Measurements from ENCODE around the gene MYPOP. TPM values are rescaled to one million over a fixed set of nuclear protein-coding genes. Genes with fewer than 3 reads are reported as not detected.
"Not testable (repeated sequence)": the region's sequence is repeated elsewhere in the genome, so short reads cannot be mapped to it uniquely, and the experiment has no call there.

MYPOP gene
- total RNA-seq, 4 donors from 2014 or later = 1.8 to 4.3 (median 3.0) TPM

DNA sequence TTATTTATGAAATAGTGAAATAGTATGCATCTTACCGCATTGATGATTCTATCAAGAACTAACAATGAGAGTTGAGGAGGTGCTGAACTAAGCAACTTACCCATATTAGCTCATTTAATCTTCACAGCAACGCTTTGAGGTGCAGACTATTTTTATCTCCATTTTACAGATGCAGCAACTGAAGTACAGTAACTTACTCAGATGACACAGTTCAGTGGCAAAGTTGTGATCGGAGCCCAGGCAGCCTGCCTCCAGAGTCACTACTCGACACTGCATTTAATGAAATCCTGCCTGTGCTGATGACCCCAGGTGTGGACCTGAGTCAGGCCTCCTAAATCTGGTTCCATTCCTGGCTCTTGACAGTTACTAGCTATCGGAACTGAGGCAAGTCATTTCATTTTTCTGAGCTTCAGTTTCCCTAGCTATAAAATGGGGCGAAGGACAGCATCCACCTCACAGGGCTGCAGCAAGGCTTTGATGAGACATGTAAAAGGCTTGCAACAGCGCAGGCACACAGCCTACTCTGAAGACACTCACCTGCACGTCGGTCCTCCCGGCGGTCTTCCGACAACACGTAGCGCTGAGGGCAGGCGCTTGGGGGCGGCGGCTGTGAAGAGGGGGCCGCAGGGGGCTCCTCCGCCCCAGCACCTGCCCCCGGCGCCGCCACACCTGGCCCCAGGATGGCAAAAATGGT is 1.5 kb downstream of the MYPOP start:
- H3K27me3 ChIP-seq = no peaks in the 10 kb centered on the region
- DNase-seq = no peak
- no peaks in the 10 kb centered on the region for H3K9me3 ChIP-seq
- peaks cover 14 to 23% of the 10 kb centered on the region in 2 donors for H3K4me1 ChIP-seq
- intact Hi-C loops (cut with DNase I) = no loop called here
- H3K4me3 ChIP-seq (replicated peaks in 1 of 3) = peak overlapping the region in 1 of 3 donors; percentile 61
- TF ChIP-seq POLR2A (IDR thresholded peaks at IDR 0.05) = no peak
- TF ChIP-seq, protein P1, sequence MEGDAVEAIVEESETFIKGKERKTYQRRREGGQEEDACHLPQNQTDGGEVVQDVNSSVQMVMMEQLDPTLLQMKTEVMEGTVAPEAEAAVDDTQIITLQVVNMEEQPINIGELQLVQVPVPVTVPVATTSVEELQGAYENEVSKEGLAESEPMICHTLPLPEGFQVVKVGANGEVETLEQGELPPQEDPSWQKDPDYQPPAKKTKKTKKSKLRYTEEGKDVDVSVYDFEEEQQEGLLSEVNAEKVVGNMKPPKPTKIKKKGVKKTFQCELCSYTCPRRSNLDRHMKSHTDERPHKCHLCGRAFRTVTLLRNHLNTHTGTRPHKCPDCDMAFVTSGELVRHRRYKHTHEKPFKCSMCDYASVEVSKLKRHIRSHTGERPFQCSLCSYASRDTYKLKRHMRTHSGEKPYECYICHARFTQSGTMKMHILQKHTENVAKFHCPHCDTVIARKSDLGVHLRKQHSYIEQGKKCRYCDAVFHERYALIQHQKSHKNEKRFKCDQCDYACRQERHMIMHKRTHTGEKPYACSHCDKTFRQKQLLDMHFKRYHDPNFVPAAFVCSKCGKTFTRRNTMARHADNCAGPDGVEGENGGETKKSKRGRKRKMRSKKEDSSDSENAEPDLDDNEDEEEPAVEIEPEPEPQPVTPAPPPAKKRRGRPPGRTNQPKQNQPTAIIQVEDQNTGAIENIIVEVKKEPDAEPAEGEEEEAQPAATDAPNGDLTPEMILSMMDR (IDR thresholded peaks at IDR 0.05) = no peak
- 65 to 84% methylated on average over 10 of the region's 22 CpGs for WGBS, 2 donors
- peaks cover 0 to 21% of the 10 kb centered on the region in 2 donors for H3K36me3 ChIP-seq
- no peak overlapping the region for H3K27ac ChIP-seq

DNA sequence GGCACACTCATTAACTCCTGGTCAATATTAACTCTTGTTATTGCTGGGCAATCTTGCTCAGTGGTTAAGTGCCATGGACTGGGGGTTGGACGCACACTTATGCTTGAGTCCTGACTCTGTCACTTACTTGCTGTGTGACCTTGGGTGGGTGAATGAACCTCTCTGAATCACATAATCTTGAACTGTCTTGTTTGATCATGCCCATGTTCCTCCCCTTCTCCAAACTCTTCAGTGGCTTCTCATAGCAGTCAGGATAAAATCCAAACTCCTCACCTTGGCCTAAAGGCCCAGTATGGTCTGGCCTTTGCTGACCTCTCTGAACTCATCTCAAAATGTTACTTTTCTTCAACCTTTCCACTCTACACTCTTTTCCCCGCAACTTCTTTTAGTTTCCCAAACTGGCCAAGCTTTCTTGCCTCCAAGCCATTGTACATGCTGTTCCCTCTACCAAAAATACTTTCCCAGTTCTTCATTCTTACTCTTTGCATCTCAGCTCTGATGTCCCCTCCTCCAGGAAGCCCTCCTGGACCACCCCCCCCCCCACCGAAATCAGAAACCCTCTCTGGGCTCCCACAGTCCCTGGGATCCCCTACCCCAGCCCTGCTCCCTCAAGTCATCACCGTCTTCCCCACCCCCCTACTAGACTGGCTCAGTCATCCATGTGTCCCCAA is 2.4 kb downstream of the MYPOP start:
- TF ChIP-seq, protein P1 (IDR thresholded peaks at IDR 0.05) = no peak
- DNase-seq = no peak
- no peaks in the 10 kb centered on the region for H3K27me3 ChIP-seq
- H3K27ac ChIP-seq = no peak overlapping the region
- no peak overlapping the region for H3K4me3 ChIP-seq (replicated peaks in 1 of 3)
- H3K4me1 ChIP-seq = peaks cover 14 to 23% of the 10 kb centered on the region in 2 donors
- 92 to 96% methylated on average over 4 of the region's 4 CpGs for WGBS, 2 donors
- intact Hi-C loops (cut with DNase I) = loop anchor here (10.0 kb wide), 1 partner anchor 115 kb away; no protein-coding TSS in a partner anchor
- H3K36me3 ChIP-seq = peaks cover 6 to 21% of the 10 kb centered on the region in 2 donors
- H3K9me3 ChIP-seq = no peaks in the 10 kb centered on the region

DNA sequence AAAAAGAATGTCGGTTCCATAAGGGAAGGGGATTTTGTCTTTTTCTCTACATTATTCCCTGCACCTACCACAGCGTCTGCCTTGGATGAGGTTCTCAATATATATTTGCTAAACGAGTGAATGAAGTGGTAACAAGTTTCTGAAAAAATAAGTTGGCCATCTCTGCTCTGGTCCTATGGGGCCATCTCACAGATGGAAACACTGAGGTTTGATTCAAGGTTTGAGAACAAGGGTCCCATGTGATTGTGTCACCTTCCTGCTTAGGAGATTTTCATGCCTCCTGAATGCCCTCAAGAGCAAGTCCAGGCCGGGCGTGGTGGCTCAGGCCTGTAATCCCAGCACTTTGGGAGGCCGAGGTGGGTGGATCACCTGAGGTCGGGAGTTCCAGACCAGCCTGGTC is 3.2 kb downstream of the MYPOP start:
- Histone ChIP-seq H3K4me3 (replicated peaks in 1 of 3) (no peak overlapping the region), H3K27ac (no peak overlapping the region), H3K4me1 (peaks cover 14 to 23% of the 10 kb centered on the region in 2 donors), H3K9me3 (no peaks in the 10 kb centered on the region), H3K36me3 (peaks cover 7 to 21% of the 10 kb centered on the region in 2 donors), H3K27me3 (no peaks in the 10 kb centered on the region)
- WGBS, 2 donors = 94 to 95% methylated on average over 7 of the region's 7 CpGs
- TF ChIP-seq POLR2A (IDR thresholded peaks at IDR 0.05) = no peak
- TF ChIP-seq, protein P1 (IDR thresholded peaks at IDR 0.05) = no peak
- no peak for DNase-seq
- intact Hi-C loops (cut with DNase I) = loop anchor here (10.0 kb wide), 1 partner anchor 116 kb away; no protein-coding TSS in a partner anchor

DNA sequence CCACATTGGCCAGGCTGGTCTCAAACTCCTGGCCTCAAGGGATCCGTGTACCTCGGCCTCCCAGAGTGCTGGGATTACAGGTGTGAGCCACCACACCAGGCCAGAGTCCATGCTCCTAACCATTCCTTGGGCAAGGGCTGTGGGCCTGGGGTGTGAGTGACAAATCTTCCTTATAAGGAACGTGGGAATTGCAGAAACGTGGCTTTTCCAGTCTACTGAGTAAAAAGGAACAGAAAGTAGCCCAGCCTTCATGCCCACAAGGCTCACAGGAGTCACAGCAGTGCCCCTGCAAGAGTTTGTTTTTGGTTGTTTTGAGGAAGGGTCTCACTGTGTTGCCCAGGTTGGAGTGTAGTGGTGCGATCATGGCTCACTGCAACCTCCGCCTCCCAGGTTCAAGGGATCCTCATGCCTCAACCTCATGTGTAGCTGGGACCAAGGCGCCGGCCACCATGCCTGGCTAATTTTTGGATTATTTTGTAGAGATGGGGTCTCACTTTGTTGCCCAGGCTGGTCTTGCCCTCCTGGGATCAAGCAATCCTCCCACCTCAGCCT is 5.1 kb downstream of the MYPOP start:
- no peak overlapping the region for H3K4me3 ChIP-seq (replicated peaks in 1 of 3)
- H3K36me3 ChIP-seq = peaks cover 7 to 21% of the 10 kb centered on the region in 2 donors
- no peaks in the 10 kb centered on the region for H3K9me3 ChIP-seq
- intact Hi-C loops (cut with DNase I) = loop anchor here (10.0 kb wide), 1 partner anchor 117 kb away; no protein-coding TSS in a partner anchor
- TF ChIP-seq, protein P1 (IDR thresholded peaks at IDR 0.05) = no peak
- no peak for TF ChIP-seq POLR2A (IDR thresholded peaks at IDR 0.05)
- peaks cover 8 to 17% of the 10 kb centered on the region in 2 donors for H3K4me1 ChIP-seq
- no peak overlapping the region for H3K27ac ChIP-seq
- 95 to 100% methylated on average over 7 to 8 of the region's 8 CpGs for WGBS, 2 donors
- DNase-seq = no peak
- no peaks in the 10 kb centered on the region for H3K27me3 ChIP-seq

DNA sequence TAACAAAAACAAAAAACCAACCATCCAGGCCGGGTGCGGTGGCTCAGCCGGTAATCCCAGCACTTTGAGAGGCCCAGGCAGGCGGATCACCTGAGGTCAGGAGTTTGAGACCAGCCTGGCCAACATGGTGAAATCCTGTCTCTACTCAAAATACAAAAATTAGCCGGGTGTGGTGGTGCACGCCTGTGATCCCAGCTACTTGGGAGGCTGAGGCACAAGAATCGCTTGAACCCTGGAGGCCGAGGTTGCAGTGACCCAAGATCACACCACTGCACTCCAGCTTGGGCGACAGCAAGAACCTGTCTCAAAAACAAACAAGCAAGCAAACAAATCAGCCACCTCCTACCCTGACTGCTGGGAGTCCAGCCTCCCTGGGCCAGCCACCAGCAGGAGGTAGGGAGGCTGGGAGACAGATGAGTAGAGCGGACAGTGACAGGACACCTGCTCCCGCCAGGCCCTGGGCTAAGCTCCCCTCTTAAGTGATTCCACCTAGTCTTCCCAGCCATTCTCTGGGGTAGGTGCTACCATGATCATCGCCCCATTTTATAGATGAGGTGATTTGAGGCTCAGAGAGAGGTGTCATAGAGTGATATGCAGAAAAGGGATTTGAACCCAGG is 6.3 kb downstream of the MYPOP start:
- not testable (repeated sequence) for H3K27me3 ChIP-seq; H3K9me3 ChIP-seq; H3K4me3 ChIP-seq (replicated peaks in 1 of 3); DNase-seq; H3K27ac ChIP-seq
- 89 to 92% methylated on average over 12 of the region's 12 CpGs for WGBS, 2 donors
- Histone ChIP-seq H3K36me3 (peaks cover 7 to 21% of the 10 kb centered on the region in 2 donors), H3K4me1 (peaks cover 4 to 12% of the 10 kb centered on the region in 2 donors)
- intact Hi-C loops (cut with DNase I) = loop anchor here (10.0 kb wide), 1 partner anchor 119 kb away; no protein-coding TSS in a partner anchor
